Measurements from ENCODE around the gene HIPK2.

DNA sequence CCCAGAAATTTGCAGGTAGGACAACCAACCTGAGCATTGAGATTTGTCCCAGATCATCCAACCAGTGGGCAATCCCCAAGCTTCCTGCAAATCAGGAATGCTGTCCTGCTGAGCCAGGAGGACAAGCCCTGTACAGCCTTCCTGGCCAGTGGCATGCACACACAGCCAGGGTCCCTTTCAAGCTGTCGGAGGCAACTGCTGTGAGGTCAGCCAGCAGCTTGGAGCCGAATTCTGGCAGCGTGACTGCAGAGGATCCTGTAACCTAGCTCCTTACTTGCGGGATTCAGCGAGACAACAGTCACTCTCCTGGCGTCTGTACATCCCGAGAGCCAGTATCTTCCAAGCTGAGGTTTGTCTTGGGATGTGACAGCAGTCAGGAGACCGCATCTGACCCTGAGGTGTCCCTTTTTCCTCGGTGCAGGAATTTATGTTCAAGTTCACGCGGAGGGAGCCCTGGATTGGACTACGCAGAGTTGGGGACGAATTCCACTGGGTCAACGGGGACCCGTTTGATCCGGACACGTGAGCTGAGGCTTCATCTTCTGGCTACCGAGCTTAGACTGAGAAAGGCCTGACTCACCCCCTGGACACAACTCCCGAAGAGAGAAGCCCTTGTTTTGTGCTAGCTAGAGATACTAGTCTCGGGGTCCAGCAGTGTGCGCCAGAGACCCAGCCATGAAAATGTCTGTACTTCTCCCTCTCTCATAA lies 236.0 kb downstream of the HIPK2 start:
- TF ChIP-seq, protein P1, sequence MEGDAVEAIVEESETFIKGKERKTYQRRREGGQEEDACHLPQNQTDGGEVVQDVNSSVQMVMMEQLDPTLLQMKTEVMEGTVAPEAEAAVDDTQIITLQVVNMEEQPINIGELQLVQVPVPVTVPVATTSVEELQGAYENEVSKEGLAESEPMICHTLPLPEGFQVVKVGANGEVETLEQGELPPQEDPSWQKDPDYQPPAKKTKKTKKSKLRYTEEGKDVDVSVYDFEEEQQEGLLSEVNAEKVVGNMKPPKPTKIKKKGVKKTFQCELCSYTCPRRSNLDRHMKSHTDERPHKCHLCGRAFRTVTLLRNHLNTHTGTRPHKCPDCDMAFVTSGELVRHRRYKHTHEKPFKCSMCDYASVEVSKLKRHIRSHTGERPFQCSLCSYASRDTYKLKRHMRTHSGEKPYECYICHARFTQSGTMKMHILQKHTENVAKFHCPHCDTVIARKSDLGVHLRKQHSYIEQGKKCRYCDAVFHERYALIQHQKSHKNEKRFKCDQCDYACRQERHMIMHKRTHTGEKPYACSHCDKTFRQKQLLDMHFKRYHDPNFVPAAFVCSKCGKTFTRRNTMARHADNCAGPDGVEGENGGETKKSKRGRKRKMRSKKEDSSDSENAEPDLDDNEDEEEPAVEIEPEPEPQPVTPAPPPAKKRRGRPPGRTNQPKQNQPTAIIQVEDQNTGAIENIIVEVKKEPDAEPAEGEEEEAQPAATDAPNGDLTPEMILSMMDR (IDR thresholded peaks at IDR 0.05) = no peak
- no peak for TF ChIP-seq POLR2AphosphoS5 (IDR thresholded peaks at IDR 0.05)
